Keratinocyte (primary cell): Measurements from ENCODE around the gene TANGO2.

Experiments used
- EZH2 ChIP-seq: IDR thresholded peaks from one replicate; pipeline ENCODE4 v1.6.1; 2012; ENCODE audit warnings: inconsistent platforms, mild to moderate bottlenecking, low read length, moderate library complexity
- TF ChIP-seq, protein P1 (sequence below), 3 experiments: IDR thresholded peaks in 1 of 3; conservative IDR thresholded peaks in 1 of 3; optimal IDR thresholded peaks in 1 of 3; 2 replicates in 2 of 3; 3 replicates in 1 of 3; pipeline versions ENCODE3 to v1.5.1; 2011; ENCODE audit warnings: low read length in 3 of 3, mild to moderate bottlenecking in 3 of 3, moderate library complexity in 2 of 3, control low read depth in 1 of 3, inconsistent platforms in 1 of 3; ENCODE audit not compliant: insufficient read depth in 2 of 3; ENCODE audit errors: extremely low read depth in 1 of 3

DNA sequence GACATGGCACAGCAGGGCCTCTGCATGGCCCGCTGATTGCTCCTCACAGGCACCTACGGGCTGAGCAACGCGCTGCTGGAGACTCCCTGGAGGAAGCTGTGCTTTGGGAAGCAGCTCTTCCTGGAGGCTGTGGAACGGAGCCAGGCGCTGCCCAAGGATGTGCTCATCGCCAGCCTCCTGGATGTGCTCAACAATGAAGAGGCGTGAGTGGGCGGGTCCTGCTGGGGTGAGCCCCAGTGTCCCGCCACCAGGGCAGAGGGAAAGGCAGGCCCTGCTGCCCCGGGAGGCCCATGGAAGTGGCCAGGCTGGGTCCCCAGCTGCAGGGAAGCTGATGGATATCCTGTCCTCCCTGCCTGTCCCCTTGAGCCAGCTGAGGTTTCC is 40.6 kb downstream of the TANGO2 start:
- TF ChIP-seq, protein P1, sequence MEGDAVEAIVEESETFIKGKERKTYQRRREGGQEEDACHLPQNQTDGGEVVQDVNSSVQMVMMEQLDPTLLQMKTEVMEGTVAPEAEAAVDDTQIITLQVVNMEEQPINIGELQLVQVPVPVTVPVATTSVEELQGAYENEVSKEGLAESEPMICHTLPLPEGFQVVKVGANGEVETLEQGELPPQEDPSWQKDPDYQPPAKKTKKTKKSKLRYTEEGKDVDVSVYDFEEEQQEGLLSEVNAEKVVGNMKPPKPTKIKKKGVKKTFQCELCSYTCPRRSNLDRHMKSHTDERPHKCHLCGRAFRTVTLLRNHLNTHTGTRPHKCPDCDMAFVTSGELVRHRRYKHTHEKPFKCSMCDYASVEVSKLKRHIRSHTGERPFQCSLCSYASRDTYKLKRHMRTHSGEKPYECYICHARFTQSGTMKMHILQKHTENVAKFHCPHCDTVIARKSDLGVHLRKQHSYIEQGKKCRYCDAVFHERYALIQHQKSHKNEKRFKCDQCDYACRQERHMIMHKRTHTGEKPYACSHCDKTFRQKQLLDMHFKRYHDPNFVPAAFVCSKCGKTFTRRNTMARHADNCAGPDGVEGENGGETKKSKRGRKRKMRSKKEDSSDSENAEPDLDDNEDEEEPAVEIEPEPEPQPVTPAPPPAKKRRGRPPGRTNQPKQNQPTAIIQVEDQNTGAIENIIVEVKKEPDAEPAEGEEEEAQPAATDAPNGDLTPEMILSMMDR (optimal IDR thresholded peaks at IDR 0.05 in 1 of 3, IDR thresholded peaks at IDR 0.05 in 1 of 3, conservative IDR thresholded peaks at IDR 0.05 in 1 of 3; ENCODE audit: extremely low read depth in 1 of 3, insufficient read depth in 2 of 3, low read length in 3 of 3), result no peak
- TF ChIP-seq EZH2, result no peak
